Glomerular visceral epithelial cell (primary cell): Measurements from ENCODE around the gene NAV3.

ENCODE experiments used
- DNase-seq: peaks from one replicate; pipeline ENCODE4 v3.0.0-alpha.2; 2016; ENCODE audit errors: extremely low spot score

The NAV3 gene

GRCh38 chr12:78187741-78188140 is 357.0 kb downstream of the NAV3 start:
- DNase-seq: no peak

- DNase-seq: no peak
These were observed 359.0 kb downstream of the NAV3 start for GRCh38 chr12:78189656-78190055.

GRCh38 chr12:78191611-78192010 is 360.9 kb downstream of the NAV3 start:
- DNase-seq: no peak

- DNase-seq: no peak
These were observed 362.3 kb downstream of the NAV3 start for GRCh38 chr12:78192979-78193378.

- peak; percentile 55 for DNase-seq
These were observed 363.8 kb downstream of the NAV3 start for GRCh38 chr12:78194448-78194847.

GRCh38 chr12:78198896-78199295 is 368.2 kb downstream of the NAV3 start:
- DNase-seq: no peak

- no peak for DNase-seq
These were observed 369.2 kb downstream of the NAV3 start for GRCh38 chr12:78199926-78200325.

DNA sequence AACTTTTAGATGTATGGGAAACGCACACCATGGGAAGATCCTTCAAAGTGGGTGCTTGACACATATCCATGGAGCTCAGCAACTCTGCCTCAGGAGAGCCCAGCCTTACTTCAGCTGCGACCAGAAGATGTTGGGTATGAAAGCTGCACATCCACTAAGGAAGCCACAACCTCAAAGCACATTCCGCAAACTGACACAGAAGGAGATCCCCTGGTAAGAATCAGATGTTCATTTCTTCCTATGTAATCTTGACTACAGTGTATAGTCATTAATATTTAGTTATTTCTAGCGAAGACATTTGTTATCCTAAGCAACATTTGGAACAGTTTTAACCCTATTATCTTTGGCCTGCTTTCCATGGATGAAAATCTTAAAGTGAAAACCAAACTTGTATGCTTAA is 374.2 kb downstream of the NAV3 start:
- no peak for DNase-seq

DNA sequence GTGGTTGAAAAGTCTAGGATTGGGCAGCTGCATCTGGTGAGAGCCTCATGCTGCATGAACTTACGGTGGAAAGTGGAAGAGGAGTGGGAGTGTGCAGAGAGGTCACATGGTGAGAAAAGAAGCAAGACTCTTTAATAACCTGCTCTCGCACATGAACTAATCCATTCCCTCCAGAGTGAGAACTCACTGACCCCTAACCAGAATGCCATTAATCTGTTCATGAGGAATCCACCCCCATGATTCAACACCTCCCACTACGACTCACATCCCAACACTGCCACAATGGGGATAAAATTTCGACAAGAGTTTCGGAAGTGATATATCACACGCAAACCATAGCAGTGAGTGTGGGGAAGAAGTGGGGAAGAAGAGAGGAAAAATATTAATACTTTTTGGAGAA is 377.4 kb downstream of the NAV3 start:
- peak; percentile 43 for DNase-seq

GRCh38 chr12:78209846-78210505 is 379.3 kb downstream of the NAV3 start:
- DNase-seq: no peak

DNA sequence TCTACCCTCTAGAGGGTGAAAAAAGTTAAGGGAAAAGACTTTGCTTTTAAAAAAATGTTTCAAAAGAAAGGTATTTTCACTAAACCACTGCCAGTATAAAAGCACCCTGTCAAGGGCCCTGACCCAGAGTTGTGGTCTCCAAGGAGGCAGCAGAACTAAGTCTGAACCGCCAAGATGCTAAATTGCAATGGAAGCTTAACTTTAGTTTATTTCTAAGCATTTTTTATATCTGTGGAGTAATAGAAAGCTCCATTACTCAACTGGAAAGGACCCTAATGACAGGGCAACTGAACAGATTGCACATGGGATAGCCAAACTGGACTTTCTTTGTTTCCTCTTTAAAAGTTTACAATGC is 379.8 kb downstream of the NAV3 start:
- no peak for DNase-seq

- peak; percentile 73 for DNase-seq
These were observed 380.2 kb downstream of the NAV3 start for GRCh38 chr12:78210894-78211302.

DNA sequence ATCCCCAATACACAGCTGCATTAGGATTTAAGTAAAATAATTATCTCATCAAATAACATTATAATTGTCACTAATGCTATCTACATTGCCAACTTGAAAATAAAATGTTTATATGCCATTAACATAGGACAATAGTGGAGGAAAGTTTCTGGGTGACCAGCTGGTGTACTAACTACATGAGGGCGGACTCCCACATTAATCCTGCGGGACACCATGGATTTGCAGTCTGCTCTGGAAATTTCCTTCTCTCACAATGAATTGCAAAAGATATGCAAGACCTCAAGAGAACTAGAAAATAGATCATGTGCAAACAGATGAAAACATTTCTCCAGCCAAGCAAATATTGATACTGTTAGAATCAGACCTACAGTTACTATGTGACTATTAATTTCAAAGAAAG is 390.1 kb downstream of the NAV3 start:
- no peak for DNase-seq

- DNase-seq: no peak
These were observed 393.5 kb downstream of the NAV3 start for GRCh38 chr12:78224154-78224553.

GRCh38 chr12:78226763-78227162 is 396.1 kb downstream of the NAV3 start:
- no peak for DNase-seq

DNA sequence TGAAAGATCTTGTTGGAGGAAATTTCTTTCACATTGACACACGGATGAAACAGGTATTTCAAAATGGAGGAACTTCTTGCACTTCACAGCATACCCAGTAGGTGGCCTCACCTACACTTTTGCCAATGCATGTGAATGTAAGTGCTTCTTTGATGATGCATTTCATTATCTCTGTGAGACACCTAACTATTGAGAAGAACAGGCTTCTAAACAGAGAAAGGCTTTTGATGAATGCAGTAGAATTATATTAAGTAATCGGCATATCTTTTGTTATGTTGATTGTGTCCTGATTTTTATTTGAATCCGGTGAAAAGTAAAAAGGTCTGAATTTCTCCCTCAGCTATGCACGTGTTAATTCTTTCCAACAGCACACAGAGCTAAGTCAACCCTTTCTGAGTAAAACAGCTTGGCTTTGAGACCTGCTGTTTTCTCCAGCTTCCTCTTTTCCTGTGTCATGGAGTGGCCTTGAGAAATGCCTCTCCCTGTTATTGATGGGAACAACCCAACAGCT is 399.0 kb downstream of the NAV3 start:
- peak; percentile 24 for DNase-seq

- no peak for DNase-seq
These were observed 402.1 kb downstream of the NAV3 start for GRCh38 chr12:78232756-78233155.

DNA sequence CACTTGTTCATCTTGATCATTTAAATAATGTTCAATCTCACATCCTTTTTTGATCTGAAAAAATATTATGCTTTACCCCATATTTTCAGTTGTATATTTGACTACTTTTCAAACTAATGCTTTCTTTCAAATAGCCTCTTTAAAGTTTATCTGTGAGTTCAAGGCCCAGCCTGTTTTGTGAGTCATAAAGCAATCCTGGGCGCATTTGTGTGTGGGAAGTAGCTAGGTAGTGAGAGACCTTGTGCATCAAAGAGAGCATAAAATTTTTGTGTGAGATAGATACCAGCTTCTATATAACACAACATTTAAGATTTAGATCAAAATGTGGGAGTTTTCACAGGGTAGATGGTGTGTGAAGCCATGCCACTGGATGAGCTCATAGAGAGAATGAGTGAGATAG is 405.6 kb downstream of the NAV3 start:
- DNase-seq: no peak

GRCh38 chr12:78239544-78239943 is 408.9 kb downstream of the NAV3 start:
- no peak for DNase-seq

DNA sequence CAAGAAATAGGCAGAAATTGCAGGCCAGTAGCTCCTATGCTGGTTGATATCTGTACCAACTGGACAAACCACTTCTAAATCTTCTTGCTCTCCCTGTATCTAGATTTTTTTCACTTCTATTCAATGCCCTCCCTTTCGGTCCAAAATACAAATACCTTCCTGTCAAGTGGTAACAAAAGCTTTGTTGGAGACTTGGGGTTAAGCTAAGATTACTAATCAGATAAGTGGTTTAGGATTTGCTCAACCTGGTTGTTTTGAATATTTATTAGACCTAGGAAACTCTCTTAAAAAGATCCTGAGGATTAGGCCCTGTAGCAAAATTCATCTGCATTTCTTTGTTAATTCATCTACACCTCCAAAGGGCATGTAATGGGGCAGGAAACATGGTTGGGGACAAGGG is 410.1 kb downstream of the NAV3 start:
- no peak for DNase-seq

DNA sequence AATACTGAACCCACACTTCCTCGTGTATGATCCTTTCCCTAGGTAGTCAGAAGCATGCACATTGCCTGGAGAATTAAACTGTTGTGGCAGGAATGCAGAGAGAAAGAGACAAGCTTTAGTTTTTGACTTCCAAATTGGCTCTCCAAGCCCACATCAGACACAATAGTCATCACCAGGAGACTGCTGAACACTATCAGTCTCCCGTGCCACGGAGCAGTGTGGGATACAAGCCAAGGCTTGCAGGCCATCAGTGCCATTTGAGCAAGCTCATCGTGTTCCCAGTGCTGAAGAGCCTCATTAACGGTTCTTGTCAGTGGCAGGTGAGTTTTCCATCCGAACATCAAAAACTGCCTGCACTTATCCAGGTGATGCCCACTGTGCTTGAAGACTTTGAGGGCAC is 410.8 kb downstream of the NAV3 start:
- no peak for DNase-seq

DNA sequence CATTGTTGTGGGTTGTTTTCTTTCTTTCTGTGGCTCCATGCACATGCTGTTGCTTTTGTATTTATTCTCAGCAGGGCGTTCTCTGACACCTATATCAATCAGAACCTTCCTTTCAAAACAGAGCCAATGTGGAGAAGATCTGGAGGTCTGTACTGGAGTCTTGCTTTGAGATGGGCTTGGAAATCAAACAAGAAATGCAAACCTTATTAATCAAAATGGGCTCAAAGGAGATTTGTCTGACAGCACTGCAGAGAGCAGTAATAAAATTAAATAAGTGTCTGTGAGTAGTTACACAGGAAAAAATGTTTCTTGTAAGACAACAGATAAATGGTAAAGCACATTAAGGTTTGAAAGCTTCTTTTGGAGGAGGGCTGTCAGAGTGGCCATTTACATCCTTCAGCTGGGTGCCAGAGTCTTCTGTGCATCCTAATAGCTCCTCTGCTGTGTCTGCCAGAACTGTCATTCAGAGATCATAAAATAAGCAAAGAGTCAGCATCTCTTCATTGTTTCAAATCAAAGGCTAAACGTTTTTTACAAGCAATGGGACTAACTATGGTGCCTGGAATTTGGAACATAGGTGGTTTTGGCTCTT is 414.3 kb downstream of the NAV3 start:
- no peak for DNase-seq

DNA sequence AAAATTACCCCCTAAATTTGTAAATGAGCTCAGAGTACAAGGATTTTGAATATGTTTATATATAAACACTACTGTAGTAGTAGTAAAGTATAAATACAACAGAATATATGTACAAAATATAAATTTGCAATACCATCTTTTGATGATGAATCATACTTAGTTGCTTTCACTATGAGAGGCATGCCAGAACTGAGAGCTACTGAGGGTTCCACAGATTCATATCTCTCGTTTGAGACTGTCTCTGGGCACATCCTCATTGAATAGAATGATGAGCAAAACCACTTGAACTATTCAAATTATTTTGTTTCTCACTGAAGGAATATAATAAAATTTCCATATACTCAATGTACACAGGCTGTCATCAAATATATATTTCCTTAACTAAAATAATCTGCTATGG is 417.6 kb downstream of the NAV3 start:
- DNase-seq: no peak

DNA sequence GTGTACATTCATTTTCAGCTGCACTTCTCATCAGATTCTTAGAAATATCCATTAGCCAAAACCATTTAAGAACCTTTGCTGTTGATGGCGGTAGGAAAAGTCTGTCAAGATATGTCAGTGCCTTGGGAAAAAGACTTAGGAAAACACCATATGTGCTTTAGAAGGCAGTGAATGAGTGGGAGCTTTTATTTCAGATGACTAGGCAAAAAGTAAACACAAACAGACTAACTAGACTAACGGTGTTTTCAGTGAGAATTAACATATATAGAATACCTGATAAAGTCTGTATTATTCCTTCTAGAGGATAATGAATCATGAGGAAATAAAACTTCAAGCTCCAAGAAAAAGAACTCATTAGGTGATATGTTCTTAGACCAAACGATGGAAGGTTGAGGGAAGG is 418.9 kb downstream of the NAV3 start:
- DNase-seq: no peak
